A549 (cell line): Measurements from ENCODE around the gene MYCN. TPM values are rescaled to one million over a fixed set of nuclear protein-coding genes. Genes with fewer than 3 reads are reported as not detected.

Experiments used
- ATAC-seq, 2 experiments: fragments of 200-7000 bp in 1 of 2; fragments of >200 bp in 1 of 2; cut with Nextera tagmentation in 1 of 2; cut with Tn5 transposase in 1 of 2; 3 replicates each; pipeline versions ENCODE4 v1.8.0 to v1.9.1; 2018 to 2020; ENCODE audit warnings: mild to moderate bottlenecking in 1 of 2, moderate library complexity in 1 of 2
- CTCF ChIA-PET: fragments of 300-600 bp; sonication (Branson Sonifier 250); formaldehyde crosslinking; extraction: SDS; loops from one replicate; lab custom pipeline; 2021; ENCODE audit warnings: antibody characterized with exemption, inconsistent platforms; lab: Yijun Ruan, JAX
- POLR2A ChIA-PET: fragments of 350-600 bp; formaldehyde crosslinking; extraction: SDS; loops from one replicate; lab custom pipeline; 2021; ENCODE audit warnings: antibody characterized with exemption, inconsistent platforms; lab: Yijun Ruan, JAX
- DNase-seq, 2 experiments: peaks; one replicate each; pipeline versions ENCODE4 v3.0.0 to v3.0.0-alpha.2; 2011 to 2016; ENCODE audit warnings: low read depth in 1 of 2, low spot score in 1 of 2
- FAIRE-seq: peaks from 2 replicates; lab custom pipeline; 2011; peaks lifted over from hg19 to GRCh38; lab: Jason Lieb, UNC
- H3K27ac ChIP-seq, 2 experiments: fragments of >200 bp; sonication (Bioruptor Twin); formaldehyde crosslinking; 3 replicates each; pipeline ENCODE4 v1.5.1; 2016 to 2017
- H3K4me1 ChIP-seq: fragments of >200 bp; sonication (Bioruptor Twin); formaldehyde crosslinking; 3 replicates; pipeline ENCODE4 v1.6.1; 2016
- H3K4me2 ChIP-seq: fragments of >200 bp; sonication (Bioruptor Twin); formaldehyde crosslinking; 3 replicates; pipeline ENCODE4 v1.6.1; 2016
- H3K4me3 ChIP-seq: fragments of >200 bp; sonication (Bioruptor Twin); formaldehyde crosslinking; 3 replicates; pipeline ENCODE4 v1.5.1; 2016
- H3K9me3 ChIP-seq: fragments of >200 bp; sonication (Bioruptor Twin); formaldehyde crosslinking; 3 replicates; pipeline ENCODE4 v1.6.1; 2016
- CHD4 ChIP-seq: fragments of 200-600 bp; sonication (generic); IDR thresholded peaks from 2 replicates; pipeline ENCODE4 v1.6.1; 2016; ENCODE audit warnings: antibody characterized with exemption, mild to moderate bottlenecking, borderline replicate concordance
- EHF ChIP-seq: fragments of 250-450 bp; sonication (Bioruptor Pico); IDR thresholded peaks from 2 replicates; pipeline ENCODE4 v1.5.0; 2020; ENCODE audit warnings: mild to moderate bottlenecking
- ESRRA ChIP-seq: fragments of 150-350 bp; IDR thresholded peaks from 2 replicates; pipeline ENCODE4 v1.6.1; 2014; ENCODE audit warnings: mild to moderate bottlenecking, low read length, borderline replicate concordance
- FOSL2 ChIP-seq, 2 experiments: fragments of 450-650 bp in 1 of 2; fragments of >200 bp in 1 of 2; sonication (Bioruptor Twin) in 1 of 2; formaldehyde crosslinking; IDR thresholded peaks; 2 replicates each; pipeline versions ENCODE4 v1.5.0 to v1.6.1; 2016 to 2020; ENCODE audit warnings: mild to moderate bottlenecking in 1 of 2, moderate library complexity in 1 of 2
- NFE2L2 ChIP-seq: fragments of 150-350 bp; conservative IDR thresholded peaks from 2 replicates; pipeline ENCODE4 v1.6.1; 2014; ENCODE audit warnings: low read length
- WGBS: methylation state at CpG from one replicate; pipeline ENCODE4 v1.1.6; 2017; ENCODE audit errors: missing lambda C conversion rate; 5-methylcytosine and 5-hydroxymethylcytosine counted together
- polyA plus RNA-seq, 4 experiments: library from polyadenylated mRNA; depleted of rRNA in 3 of 4; stranded (reverse); fragments of >200 nt; fragmentation: RNase III in 1 of 4; extraction: RNeasy Plus Mini Kit Qiagen cat#74134 plus additional on column Dnase treatment in 1 of 4; gene quantifications; 2 replicates in 3 of 4; 3 replicates in 1 of 4; pipeline ENCODE4 v1.2.3, GENCODE V29; 2011 to 2017
- small RNA-seq, 6 experiments: library from RNA; depleted of rRNA; stranded (forward); fragments of <200 nt; gene quantifications; one replicate each; pipeline ENCODE3, GENCODE V24; 2012
- TF ChIP-seq, protein P1 (sequence below): fragments of >200 bp; sonication (Bioruptor Twin); formaldehyde crosslinking; IDR thresholded peaks from 3 replicates; pipeline ENCODE4 v1.6.1; 2016

The MYCN gene
- polyA plus RNA-seq, 2 of the 4 experiments (the other 2 are of a cell fraction) = not detected

DNA sequence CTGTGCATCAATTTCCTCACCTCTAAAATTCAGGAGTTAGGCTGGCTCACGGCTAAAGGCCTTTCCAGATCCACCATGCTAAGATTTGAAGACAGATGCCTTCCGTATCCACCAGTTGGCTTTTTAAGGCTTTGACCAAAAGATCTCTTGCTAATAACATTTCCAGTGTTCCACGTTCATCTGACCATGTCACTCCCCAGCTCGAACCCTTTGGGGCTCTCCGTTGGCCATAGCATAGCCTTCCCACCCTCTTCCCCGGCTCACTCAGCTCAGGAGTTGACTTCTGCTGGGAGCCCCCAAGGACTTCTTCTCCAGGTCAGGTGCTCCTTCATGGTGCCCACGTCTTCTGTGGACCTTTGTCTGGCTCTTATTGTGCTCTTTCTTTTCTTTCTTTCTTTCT lies 53.3 kb downstream of the MYCN start:
- 20% methylated on average over 7 of the region's 7 CpGs for whole genome bisulfite sequencing
- ATAC-seq = no peak
- FAIRE-seq = no peak
- Histone ChIP-seq H3K4me2 (no peak overlapping the region), H3K9me3 (no peaks in the 10 kb centered on the region), H3K4me3 (no peak overlapping the region), H3K27ac (no peak overlapping the region), H3K4me1 (no peaks in the 10 kb centered on the region)
- ChIA-PET POLR2A (no interaction called here), CTCF (no interaction called here)
- TF ChIP-seq, protein P1, sequence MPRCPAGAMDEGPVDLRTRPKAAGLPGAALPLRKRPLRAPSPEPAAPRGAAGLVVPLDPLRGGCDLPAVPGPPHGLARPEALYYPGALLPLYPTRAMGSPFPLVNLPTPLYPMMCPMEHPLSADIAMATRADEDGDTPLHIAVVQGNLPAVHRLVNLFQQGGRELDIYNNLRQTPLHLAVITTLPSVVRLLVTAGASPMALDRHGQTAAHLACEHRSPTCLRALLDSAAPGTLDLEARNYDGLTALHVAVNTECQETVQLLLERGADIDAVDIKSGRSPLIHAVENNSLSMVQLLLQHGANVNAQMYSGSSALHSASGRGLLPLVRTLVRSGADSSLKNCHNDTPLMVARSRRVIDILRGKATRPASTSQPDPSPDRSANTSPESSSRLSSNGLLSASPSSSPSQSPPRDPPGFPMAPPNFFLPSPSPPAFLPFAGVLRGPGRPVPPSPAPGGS = no peak
- no peak for TF ChIP-seq CHD4
- no peak for TF ChIP-seq FOSL2 (IDR thresholded peaks at IDR 0.05)
- no peak for TF ChIP-seq FOSL2 (CRISPR knock-in tag; IDR thresholded peaks at IDR 0.05)
- TF ChIP-seq ESRRA = no peak
- no peak for DNase-seq

DNA sequence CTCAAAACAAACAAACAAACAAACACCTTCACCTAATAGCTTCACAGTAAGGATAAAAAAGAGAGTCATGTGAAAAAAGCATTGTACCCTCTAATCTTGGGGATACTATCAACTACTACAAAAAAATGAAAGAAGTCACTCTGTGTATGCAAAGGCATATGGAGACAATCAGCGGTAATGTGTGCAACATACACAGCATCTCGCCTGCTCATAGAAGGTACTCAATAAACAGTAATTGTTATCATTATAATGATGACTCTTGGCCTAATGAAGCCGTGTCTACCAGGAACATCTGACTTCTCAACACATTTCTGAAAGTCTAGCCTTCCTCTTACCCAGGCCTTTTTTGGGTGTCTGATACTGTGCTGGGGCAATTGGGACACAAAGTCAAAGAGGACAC lies 55.3 kb downstream of the MYCN start:
- WGBS = 49% methylated on average over 3 of the region's 3 CpGs
- Histone ChIP-seq H3K9me3 (no peaks in the 10 kb centered on the region), H3K4me2 (no peak overlapping the region), H3K4me1 (no peaks in the 10 kb centered on the region), H3K27ac (no peak overlapping the region), H3K4me3 (no peak overlapping the region)
- TF ChIP-seq EHF (CRISPR knock-in tag) (no peak), NFE2L2 (no peak)
- FAIRE-seq (no peak), ATAC-seq (no peak), DNase-seq (no peak)
- POLR2A ChIA-PET = no interaction called here
- CTCF ChIA-PET = no interaction called here

Small RNAs within 50 kb of the gene (small RNA-seq; reads per million reads assigned to genes)
- gene RF01210 (0 to 0.29 (median 0) reads per million in 6 experiments), gene RN7SL104P (0 reads per million in 6 experiments)
